Stimulated activated CD4-positive, alpha-beta T cell treated with anti-CD3 and anti-CD28 coated beads, Interleukin-15, amount 100 ng/mL, for 48 hours (primary cell): Measurements from ENCODE around the gene PCNT.

Source experiments
- DNase-seq, 2 donors: peaks; one replicate each; pipeline ENCODE4 v3.0.0-alpha.2; 2020; ENCODE audit warnings: low read depth in 2 of 2

PCNT gene

GRCh38 chr21:46409641-46410406 lies 85.9 kb downstream of the PCNT start:
- DNase-seq = no peak

GRCh38 chr21:46410516-46410915 lies 86.6 kb downstream of the PCNT start:
- no peak for DNase-seq

- no peak for DNase-seq
Measured at GRCh38 chr21:46411236-46411635, 87.3 kb downstream of the PCNT start.

GRCh38 chr21:46411691-46412090 lies 87.7 kb downstream of the PCNT start:
- DNase-seq = no peak

DNA sequence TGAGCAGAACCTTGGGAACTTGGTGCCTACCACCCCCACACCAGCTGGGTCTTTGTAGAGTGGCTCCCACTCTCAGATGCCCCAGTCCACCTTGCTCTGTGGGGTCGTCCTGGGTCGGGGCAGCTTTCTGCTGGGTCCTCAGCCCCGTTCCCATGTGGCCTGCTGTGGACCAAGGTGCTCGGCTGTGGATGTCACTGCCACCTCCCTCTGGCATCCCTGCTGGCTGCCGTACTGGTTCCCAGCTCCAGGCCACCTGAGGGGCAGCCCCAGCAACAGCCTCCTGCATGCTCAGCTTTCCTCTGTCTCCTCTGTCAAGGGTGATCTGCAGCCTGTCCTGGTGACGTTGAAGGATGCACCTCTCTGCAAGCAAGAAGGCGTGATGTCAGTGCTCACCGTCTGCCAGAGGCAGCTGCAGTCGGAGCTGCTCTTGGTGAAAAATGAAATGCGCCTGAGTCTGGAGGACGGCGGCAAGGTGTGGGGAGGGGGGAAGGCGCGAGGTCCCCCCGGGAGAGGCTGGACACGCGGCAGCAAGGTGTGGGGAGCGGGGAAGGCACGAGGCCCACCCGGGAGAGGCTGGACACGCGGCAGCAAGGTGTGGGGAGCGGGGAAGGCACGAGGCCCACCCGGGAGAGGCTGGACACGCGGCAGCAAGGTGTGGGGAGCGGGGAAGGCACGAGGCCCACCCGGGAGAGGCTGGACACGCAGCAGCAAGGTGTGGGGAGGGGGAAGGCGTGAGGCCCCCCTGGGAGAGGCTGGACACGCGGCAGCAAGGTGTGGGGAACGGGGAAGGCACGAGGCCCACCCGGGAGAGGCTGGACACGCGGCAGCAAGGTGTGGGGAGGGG lies 88.8 kb downstream of the PCNT start:
- no peak for DNase-seq

- DNase-seq = no peak
Measured at GRCh38 chr21:46413365-46413696, 89.4 kb downstream of the PCNT start.

DNA sequence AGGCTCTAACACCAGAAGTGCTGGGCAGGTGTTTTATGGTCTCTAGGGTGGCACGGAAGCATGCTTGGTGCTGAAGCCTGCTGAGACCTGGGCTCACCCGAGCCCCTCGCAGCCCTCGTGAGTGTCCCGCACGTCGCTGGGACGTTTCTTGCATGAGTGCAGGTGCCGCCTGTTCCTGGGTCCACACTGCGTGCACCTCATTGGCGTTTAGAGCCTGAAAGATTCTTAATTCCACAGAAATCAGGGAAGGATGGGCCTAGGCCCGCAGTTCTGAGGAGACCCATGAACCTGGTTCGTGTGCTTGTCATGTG lies 91.0 kb downstream of the PCNT start:
- no peak for DNase-seq

GRCh38 chr21:46416551-46416950 lies 92.6 kb downstream of the PCNT start:
- no peak for DNase-seq

- no peak for DNase-seq
Measured at GRCh38 chr21:46418265-46418946, 94.5 kb downstream of the PCNT start.

DNA sequence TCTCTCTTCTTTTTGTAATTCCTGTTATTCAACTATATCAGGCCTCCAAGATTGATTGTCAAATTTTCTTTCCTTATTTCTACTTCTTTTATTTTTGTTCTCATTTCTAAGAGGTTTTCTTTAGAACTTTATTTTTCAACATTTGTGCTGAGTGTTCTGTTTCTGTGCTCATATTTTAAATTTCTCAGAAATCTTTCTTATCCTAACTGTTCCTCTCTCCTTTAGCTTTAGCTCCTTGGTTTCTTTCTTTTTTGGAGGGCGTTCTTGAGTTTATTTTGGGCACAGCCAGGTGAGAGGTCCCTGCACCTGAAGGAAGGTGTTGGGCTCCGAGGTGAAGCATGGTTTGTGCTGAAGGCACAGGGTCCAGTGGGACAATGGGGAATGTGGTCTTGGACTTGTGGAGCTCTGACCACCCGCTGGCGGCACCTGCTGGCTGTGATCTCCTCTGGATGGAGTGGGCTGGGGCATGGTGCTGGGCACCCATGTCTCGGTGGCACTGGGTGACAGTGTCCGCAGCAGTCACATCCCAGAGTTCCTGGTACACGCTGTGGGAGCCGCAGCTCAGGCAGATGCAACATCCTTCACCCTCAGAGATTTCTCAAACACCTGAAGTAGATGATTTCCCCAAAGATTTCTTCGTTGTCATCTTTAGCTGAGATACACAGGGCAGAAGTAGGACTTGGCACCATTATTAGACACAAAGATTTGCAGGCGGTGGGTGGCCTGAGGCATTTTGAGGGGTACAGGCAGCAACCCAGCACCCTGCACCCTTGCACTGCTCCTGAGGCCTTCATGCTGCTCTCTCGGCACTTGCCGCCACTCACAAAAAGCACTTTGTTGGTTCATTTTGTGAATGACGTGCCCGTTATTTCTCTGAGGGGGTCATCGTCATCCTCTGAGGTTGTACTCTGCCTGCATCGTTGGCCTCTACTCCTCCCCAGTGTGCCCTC lies 96.6 kb downstream of the PCNT start:
- DNase-seq = no peak

DNA sequence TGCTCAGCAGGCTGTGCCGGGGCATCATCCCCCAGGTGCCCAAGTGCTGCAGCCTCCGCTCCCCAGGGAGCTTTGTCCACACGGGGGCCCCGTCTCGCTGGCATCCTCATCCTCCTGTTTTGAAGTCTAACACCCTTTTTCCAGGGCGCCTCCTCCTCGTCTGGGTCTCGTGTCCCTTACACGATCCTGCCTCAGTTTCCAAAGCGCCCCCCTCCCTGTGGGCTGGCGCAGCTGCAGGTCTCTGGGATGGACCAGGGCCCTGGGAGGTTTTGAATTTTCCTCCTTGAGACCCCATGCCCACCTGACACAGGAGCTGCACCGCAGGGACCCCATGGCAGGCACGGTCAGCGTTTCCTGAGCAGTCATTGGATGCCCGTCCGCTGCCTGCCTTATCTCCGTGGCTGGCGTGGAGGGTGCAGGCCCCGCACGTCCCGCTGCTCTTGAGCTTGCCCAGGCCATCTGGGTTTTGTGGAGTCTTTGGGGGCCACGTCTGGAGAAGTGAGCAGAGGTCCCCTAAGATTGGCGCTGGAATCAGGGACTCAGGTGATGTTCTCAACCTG lies 97.3 kb downstream of the PCNT start:
- DNase-seq = no peak

DNA sequence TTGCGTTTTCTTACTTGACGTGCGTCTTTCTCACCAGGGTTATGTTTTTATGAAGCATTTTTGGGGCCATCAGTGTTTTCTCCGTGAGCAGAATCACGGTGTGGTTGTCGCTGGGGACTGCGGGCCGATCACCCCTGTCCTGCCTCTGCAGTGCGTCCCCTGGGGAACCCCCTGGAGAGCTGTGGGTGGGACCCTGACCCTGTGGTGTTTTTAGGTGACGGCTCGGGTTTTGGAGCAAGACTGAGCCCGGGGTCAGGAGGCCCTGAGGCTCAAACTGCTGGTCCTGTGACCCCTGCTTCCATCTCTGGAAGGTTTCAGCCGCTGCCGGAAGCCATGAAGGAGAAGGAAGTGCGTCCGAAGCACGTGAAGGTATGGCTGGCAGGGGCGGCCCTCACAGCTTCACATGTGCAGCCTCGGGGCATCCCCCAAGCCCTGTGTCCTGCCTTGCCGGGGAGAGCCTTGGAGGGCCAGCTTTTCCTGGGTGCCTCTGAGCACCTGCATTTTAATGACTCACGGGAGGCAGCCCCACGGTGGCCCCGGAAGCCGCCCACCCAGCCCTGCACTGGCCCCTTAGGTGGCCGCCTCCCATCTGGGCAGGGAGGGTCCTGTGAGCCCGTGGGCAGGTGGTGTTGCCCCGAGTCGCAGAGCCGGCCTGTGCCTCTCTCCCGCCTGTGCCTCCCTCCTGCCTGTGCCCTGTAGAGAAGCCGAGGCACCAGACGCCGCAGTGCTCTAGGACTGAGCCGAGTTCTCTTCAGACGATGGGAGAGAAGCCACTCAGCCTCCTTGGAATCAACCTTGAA lies 98.0 kb downstream of the PCNT start:
- no peak for DNase-seq

- DNase-seq = no peak
Measured at GRCh38 chr21:46422636-46423241, 98.8 kb downstream of the PCNT start.

GRCh38 chr21:46423546-46424038 lies 99.6 kb downstream of the PCNT start:
- DNase-seq = no peak

DNA sequence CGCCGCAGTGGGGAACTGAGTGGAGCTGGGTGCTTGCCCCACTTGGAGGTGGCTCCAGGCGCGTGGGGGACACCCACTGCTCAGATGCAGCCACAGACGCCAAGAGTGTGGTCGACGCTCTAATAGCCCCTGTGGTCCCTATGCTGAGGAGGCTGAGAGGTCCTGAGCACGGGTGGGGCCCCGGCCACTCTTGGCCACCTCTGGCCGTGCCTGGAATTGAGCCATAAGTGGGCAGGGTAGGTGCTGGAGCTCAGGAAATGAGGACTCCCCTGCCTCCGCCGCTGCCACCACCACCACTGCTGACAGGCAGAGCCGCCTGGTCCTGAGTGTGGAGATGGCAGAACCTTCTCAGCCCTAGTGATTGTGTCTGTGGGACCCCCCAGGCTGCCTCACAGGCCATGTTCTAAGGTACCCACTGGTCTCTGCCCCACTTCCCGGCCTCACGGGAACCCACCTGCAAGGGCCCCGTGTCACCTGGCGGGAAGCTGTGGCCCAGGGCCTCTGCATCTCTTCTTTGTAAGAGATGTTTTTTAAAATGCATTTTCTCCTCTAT lies 100.2 kb downstream of the PCNT start:
- DNase-seq = no peak

DNA sequence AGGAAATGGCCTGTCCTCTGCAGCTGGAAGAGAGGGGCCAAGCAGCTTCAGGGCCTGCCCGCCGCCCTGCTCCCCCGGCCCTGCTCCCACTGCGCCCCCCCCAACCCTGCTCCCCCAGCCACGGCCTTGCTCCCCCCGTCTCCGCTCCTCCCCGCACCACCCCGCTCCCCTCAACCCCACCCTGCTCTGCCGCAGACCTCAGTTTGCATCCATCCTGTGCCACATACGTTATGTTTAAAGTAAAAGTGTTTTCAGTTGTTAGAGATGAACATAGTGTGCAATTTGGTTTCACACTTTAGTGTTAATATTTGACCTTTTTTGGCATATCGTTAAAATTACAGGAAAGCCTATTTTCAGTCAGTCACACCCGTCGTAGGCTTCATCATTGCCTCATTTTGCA lies 100.7 kb downstream of the PCNT start:
- DNase-seq = no peak

DNA sequence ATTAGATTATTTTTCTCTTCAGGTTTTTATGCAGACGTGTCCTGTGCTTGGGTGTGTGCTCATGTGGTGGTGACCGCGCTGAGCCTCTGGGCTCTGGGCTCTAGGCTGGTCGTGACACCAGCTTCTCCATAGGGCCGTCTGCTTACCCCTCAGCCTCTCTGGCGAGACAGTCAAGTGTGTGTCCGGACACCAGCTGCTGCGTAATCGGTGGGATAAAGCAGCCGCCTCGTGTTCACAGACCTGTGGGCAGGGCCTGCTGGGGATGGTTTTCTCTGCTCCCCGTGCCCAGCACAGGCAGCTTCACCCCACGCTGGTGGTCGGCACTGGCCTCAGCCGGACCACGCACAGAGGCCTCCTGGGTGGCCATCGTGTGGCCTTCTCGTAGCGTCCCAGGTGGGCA lies 101.1 kb downstream of the PCNT start:
- DNase-seq = no peak

DNA sequence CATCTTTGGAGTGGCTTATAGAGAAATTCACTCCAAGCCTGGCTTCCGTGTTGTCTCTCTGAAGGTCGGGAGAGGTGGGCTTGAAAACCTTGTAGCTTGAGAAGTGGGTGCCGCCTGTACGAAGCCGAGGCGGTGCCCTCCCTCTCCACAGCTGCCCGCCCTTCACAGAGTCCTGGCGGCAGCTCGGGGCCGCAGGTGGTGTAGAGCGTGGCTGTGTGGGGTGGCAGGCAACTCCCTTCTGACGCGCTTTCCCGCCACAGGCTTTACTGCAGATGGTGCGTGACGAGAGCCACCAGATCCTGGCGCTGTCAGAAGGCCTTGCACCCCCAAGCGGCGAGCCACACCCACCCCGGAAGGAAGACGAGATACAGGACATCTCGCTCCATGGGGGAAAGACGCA lies 101.6 kb downstream of the PCNT start:
- peak in 1 of 2 donors; percentile 23 for DNase-seq

DNA sequence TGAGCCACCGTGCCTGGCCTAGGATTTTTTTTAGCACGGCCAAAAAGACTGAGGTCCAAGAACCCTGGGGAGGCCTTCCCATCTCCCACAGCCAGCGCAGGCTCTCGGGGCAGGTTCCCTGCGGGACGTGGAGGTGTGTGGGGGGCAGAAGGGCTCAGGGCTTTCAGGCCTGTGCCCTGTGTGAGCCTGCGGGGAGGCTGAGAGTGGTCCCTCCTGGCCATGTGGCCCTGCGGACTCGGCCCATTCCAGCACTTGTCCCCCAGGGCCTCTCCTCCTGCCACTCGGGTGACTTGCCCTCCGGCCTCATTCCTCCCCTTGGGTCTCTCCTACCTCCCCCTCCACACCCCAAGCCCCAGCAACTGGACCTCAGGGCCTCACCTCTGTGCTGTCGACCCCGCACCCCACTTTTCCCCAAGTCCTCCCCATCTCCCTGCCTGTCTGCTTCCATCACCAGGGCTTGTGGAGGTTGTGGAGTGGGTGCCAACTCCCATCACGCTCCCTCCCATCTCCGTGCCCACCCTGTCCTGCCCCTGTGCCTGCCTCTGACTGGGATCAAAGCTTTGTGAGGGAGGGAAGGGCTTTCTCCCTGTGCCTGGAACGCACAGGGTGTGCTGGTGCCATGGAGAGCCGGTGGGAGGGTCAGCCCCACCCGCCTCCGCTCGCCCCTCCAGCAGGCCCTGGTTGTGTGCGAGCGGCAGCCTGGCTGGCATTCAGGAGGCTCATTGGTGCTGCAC lies 102.5 kb downstream of the PCNT start:
- DNase-seq = no peak
